ENCODE measurements around the gene RRM2.

The RRM2 gene

DNA sequence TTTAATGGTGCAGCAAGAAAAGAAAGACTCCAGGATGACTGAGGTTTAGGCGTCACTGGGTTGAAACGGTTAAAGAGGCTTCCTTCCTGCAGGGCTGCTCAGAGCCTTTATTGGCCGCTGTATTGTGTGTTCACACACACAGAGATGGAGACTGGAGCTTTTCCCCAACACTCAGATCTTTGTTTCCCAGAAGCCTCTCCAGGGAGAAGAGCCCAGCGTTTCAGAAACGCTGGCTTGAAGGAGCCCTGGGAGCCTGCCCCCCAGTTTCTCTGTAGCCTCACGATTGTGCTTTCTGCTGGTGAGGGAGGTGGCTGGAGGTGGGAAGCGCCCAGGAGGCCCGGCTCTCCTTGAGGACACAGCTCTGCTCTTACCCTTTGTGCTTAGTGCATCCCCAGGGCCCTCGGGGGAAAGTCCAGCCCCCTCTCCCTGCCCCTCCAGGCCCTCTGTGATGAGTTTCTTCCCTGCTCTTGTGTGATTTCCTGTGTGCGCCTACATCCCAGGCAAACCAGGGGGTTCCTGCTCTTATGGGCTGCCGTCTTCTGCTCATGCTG is 37.1 kb downstream of the RRM2 start:
- no peak for DNase-seq

DNA sequence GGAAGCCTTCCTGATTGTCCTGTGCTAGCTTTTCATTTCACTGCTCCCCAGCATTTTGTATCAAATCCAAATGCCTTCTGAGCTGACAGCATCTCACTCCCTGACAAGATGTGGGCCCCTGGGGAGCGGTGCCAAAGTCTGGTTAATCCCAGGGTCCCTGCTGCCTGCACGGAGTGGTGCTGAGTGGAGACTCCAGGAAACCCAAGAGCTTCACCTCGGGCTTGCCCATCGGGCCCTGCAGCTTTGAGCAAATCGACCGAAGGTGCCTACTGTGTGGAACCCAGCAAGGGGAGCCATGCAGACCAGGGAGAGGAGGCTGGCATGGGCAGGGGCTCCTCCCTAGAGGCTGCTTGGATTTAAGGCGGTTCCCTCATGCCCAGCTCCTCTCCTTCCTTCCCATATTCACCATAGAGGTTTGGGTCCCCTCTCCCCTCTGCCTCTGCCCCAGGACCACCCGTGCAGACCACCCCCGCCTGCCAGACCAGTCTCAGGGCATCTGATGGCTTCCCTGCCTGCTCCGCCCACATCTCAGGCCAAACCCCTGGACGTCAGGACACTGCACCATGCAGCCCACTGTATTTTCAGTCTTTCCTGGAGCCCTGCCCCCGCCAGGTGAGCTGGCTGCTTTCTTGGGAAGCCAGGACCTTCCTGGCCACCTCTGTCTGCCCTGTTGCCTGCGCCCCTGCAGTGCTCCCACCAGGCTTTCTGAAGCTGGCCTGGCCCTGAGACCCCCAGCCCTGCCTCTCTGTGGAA is 37.8 kb downstream of the RRM2 start:
- no peak for DNase-seq

DNA sequence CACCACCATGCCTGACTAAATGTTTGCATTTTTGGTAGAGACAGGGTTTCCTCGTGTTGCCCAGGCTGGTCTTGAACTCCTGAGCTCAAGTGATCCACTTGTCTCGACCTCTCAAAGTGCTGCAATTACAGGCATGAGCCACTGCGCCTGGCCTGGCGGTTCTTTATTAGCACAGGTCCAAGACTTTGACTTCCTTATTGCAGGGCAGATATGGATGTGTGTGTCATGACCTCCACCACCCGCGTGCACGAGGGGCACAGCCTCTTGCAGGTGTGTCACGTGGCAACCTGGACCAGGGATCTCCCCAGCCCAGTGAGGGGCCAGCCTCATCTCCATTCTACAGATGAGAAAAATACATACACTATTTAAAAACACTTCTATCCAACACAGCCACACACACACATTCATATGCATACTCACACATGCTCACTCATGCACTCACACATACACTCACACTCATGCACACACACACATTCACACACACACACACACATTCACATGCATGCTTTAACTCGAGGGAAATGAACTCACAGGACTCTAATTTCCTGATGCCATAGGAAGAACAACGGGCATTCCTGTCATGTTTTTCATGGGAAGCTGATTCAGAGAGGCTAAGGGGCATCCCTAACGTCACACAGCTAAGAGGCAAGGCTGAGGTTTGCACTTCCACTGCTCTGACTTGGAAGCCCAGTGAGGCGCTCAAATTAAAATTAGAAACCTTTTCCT is 38.8 kb downstream of the RRM2 start:
- DNase-seq, result no peak

DNA sequence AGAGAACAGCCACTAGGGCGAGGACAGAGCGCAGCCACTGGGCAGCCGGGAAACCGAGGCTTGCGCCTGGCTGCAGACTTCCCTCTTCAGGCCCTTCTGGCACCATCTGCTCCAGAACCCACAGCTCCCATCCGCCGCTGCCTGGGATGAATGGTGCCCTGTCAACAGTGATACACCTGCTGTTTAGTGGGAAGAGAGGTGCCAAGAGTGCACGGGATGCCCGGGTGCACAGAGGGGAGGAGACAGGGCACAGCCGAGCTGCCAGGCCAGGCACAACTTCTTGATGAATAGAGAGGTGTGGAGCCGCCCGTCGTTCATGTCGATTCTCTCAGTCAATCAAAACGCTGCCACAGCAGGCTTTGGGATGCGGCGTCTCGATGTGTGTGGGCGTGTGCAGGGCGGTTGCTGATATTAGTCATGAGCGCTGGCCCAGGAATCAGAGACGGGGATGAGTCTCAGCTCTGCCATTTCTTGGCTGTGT is 39.5 kb downstream of the RRM2 start:
- DNase-seq, result peak; percentile 60

DNA sequence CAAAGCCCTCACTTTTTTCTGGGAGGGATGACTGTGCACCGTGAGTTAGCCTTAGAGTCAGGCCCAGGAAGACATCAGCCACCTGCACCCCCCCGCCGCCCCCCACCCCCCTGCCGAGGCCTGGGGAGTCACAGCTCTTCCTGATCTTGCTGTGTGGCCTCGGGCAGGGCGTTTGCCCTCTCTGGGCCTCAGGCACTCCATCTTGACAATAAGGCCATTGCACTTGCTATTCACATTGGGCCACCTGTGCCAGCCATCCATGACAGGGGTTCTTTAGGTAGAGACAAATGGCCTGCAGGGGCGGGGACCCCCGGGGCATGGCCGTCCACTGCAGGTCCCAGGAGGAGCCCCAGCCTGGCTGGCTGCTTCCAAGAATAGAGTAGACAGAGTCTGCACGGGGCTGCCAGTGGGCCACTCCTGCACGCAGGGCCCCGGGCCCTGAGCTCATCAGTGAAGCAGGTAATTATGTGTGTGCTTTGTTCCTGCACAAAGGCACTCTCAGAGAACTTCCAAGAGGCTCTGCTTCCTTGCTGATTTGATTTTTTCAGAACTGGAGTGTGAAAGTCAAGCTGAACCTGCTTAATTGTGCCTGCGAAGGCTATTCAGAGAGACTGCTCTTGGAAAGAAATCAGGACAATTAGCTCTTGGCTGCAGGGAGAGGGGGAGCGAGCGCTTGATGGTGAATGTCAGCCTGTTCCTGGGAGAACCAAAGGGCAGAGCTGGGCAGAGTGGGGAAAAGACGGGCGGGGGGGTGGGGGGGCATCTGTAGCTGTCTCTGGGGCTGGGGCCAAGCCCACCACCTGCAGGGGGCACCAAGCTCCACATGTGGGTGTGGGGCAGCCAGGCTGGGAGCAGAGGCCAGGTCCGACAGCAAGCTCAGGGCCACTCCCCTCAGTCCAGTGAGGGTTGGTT is 40.3 kb downstream of the RRM2 start:
- DNase-seq, result no peak

DNA sequence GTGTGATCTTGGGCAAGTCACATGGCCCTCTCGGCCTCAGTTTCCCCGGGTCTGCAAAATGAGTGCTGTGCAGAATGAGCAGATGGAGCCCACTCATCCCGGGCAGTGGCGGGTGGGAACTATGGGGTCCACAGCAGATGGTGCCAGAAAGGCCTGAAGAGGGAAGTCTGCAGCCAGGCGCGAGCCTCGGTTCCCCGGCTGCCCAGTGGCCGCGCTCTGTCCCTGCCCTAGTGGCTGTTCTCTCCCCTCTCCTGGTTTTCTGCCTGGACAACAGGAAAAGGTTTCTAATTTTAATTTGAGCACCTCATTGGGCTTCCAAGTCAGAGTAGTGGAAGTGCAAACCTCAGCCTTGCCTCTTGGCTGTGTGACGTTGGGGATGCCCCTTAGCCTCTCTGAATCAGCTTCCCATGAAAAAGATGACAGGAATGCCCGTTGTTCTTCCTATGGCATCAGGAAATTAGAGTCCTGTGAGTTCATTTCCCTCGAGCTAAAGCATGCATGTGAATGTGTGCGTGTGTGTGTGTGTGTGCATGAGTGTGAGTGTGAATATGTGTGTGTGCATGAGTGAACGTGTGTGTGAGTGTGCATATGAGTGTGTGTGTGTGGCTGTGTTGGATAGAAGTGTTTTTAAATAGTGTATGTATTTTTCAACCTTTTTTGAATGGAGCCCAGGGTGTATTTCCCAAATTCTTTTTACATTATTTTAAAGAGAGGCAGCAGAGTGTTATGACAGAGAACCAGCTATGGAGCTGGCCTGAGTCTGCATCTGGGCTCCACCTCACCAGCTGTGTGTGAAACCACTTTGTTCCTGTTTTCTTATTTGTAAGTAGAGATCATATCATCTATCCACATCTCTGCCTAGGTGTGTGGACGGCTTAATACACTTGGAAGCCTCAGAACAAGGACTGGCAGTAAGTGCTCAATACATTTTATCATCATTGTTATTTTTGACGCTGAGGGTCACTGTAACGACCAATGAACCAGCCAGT is 41.3 kb downstream of the RRM2 start:
- no peak for DNase-seq

DNA sequence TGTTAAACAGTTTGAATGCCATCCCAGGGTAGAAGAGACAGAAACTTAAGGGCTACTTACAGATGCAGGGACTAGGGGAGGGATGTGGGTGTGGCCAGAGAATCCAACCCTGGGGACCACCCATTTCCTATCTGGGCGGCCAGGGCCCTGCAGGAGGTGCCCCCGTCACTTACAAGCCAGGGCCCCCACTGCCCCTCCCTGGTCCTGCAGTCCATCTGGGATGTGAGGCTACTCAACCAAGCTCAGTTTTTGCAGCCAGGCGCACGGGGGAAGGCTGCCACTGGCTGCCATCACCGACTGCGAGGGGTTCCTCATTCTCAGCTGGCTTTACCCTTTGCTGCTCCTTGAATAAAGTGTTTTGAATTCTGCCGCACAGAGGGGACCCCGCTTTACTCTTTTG is 42.1 kb downstream of the RRM2 start:
- DNase-seq, result no peak

DNA sequence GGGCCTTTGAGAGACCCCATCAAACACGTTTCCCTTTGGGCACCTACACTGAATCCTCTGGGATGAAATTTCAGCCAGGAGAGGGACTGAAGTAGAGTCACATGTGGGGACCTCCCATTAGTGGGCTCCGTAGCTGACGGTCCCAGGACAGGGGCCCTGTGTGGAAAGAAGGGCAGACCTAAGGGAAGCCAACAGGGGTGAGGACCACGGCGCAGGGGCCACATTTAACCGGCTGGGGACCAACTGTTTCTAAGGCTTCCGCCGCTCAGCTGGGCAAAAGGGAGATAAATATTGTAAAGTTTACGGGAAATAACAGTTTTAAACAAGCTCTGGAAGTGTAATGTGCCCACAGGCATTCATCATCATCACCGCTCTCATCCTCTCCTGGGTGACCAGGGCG is 42.7 kb downstream of the RRM2 start:
- no peak for DNase-seq

DNA sequence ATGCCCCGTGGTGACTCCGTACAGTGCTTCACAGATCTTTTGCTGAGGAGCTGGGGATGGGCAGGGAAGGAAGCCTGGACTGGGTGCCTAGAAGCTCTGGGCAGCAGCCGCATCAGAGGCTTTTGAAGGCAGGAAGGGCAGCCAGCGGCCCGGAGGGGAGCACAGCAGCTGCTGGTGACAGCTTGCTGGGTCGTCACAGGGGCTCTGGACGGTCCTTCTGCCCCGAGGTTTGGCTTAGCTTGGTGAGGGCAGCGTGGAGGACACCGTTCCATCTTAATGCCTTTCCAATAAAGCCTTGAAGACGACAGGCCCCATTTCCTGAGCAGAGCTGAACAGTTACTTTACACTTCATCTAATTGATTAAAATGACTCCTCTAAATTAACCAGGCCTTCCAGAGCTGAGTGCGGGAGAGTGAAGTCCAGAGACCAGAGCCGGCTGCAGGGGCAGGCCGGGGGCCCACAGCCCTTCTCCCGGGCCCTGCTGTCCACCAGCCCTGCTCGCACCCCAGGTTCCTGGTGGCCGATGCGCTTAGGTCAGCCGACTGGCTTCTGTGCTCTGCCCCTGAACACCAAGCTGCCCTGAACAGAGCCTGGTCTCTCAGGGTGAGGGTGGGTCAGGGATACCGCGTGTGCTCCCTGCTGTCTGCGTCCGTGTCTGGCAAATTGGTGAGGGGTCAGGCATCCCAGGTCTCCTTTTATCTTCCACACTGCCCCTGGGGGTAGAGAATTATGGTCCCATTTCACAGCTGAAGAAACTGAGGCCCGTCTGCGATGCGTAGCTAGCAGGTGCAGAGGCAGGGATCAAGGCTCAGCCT is 43.5 kb downstream of the RRM2 start:
- DNase-seq, result no peak

DNA sequence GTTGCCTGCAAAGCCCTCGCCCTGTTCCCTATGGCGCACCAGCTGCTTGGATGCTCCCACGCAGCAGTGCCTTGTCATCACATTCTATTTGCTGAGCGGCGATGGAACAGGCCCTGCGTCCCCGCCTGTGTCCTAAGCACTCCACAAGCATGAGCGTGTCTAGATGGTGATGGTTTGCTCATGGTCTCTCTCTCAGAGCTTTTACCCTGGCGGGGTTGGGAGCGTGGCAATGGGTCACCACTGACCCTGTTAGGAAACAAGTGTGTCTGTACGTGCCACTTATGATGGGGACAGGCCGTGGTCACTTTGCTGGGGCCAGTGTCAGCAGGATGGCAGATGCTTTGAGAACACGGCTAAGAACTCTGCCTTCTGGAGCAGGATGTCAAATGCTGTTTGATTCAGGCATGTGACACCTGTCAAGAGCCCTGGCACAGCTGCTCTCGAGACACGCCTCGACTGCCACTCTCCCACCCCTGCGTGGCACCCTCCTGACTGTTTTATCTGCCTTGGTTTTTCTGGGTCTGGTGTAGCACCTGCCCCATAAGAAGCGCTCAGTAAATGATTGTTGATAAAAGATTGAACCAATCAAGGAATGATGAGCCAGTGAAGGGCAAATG is 44.2 kb downstream of the RRM2 start:
- DNase-seq, result no peak

DNA sequence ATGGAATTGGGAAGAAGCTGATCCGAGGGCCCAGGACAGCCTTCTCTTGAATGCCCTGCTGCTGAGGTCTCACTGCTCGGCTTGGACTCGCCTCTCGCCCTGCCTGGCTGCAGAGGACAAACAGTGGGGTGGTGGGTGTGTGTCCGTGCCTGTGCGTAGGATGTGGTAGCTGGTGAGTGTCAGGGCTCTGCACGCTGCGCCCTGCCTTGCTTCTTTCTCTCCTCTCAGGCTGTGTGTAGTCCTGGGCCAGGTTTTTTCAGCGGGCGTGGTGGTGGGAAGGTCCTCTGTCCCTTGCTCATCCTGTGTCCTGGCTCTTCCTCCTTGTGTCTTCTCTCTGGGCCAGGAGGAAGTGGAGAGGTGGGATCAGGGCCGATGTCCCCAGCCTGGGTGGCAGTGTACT is 44.8 kb downstream of the RRM2 start:
- no peak for DNase-seq

DNA sequence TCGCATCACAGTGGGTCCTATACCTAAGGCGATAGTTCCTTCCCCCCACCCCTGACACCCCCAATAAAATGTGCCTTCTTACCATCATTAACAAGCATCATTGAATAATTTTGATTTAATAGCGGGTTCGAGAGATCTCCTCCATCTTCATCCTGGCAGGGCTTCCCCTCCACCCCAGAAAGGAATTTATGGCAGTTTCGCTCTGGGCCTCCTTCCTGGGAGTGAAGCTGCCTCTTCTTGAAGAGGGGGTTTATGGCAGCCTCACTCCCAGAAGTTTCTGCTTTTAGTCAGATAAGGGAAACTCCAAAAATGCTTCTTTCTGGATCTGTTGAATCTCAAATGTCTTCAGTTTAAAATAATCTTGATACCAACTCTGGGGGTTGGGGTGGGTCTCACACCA is 45.7 kb downstream of the RRM2 start:
- DNase-seq, result no peak

DNA sequence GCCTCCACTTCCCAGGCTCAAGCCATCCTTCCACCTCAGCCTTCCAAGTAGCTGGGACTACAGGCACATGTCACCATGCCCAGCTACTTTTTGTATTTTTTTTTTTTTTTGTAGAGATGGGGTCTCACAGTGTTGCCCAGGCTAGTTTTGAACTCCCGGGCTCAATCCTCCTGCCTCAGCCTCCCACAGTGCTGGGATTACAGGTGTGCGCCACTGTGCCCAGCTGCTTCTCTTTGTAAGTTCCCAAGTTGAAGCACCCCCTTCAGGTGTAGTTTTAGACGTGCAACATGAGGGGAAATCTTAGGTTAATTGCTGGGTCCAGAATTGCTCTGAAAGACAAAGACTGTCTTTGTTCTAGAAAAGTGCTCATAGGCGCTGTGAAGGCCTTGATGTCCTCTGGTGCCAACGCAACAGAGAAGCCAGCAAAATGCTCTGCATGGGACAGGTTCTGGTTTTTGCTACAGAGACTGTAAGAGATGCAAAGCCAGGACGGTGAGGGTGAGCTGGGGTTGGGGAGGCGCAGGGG is 46.6 kb downstream of the RRM2 start:
- DNase-seq, result no peak

DNA sequence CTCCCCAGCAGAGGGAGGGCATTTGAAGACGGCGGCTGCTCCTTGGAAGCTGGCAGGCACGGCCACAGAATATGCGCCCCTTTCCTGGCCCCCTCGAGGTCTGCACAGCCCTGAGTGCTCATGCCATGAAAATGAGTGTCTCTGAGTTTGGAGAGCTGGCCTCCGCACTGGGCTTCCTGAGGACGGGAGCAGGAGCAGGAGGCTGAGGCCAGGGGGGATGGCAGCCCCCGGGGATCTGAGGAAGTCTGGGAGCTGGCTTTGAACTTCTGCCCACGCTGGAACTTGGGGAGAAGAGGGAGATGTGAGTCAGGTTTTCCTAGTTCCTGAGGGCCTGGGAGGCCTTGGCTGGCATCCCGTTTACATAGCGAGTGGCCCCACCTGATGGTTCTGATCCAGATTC is 47.0 kb downstream of the RRM2 start:
- no peak for DNase-seq

DNA sequence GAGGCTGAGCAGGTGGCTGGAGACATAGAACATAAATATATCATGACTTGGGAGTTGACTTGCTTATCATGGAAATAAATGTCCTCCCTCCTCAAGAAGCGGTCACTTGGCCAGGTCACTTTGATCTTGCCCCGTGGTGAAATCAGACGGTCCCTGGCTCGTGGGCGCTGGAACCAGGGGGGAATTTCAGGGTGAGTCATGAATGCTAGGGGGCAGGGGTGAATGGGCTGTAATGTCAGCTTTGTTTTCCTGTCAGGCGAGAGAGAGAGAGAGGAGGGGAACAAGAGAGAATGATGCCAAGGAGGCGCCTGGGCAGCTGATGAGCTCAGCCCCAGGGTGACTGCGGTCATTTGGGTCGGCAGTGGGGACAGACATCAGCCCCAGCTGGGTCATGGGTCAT is 47.7 kb downstream of the RRM2 start:
- peak; percentile 49 for DNase-seq

DNA sequence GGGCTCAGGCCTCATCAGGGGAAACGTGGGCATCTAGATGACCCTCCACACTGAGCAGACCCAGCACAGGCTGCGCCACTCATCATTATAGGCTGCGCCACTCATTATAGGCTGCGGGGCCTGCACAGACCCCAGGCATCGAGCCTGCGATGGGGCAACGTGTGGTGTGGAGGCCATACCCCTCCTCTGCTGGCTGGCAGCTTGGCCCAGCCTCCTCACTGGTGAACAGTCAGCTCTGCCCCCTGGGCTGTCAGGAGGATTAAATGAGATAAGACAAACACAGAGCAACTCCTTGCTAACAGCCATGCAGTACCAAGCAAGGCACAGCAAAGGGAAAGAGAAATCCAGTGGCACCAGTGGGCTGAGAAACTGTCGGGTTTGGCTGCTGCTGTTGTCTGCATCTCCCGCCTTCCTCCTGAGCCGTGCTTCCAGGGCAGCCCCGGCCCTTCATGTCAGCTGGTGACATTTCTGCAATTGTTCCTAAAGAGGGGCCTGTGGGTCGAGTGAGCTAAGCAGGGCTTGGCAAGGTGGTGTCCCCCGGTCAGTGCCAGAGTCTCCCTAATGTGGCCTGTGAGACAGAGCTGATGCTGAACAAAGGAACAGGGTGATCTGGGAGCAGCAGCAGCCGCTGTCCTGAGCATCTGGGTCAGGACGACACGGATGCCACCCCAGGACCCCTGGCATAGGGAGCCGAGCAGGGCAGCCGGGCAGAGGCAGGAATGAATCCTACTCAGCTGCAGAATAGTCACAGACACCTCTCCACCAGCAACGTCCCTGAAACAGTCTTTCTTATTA is 48.7 kb downstream of the RRM2 start:
- DNase-seq, result no peak

DNA sequence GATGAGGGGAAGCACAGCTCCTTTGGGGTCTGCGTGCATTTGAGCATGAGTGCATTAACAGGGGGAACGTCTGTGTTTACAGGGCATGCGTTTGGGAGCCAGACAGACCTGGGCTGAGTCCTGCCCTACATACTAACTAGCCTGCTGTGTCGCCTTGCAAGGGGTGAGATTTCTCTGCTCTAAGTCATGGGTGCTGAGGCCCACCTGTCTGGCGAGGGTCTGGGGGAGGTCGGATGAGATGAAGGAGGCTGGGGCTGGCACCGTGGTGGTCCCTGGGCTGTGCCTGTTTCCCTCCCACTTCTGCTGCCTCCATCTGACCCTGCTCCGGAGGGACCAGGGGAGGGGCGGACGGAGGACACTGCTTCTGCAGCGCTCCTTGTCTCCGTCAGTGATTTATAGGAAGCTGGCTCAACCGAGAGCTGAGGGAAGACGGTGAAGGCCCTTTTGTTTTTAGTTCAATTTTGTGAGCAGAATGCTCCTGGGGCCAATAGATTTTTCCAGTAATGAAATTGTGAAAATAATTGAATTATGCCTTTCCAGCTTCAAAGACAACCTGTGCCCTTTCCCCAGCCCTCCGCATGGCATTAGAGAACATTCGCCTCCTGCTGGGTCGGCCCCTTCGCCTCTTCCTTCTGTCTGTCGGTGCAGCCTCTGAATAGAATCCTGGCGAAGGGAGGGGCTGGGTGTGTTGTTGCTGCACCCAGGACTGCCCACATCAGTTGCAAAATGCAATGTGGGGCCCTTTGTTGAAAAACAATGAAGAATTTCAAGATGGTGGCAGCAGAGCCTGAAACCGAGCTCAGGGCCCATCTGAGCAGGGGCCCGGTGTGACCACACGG is 49.7 kb downstream of the RRM2 start:
- no peak for DNase-seq

DNA sequence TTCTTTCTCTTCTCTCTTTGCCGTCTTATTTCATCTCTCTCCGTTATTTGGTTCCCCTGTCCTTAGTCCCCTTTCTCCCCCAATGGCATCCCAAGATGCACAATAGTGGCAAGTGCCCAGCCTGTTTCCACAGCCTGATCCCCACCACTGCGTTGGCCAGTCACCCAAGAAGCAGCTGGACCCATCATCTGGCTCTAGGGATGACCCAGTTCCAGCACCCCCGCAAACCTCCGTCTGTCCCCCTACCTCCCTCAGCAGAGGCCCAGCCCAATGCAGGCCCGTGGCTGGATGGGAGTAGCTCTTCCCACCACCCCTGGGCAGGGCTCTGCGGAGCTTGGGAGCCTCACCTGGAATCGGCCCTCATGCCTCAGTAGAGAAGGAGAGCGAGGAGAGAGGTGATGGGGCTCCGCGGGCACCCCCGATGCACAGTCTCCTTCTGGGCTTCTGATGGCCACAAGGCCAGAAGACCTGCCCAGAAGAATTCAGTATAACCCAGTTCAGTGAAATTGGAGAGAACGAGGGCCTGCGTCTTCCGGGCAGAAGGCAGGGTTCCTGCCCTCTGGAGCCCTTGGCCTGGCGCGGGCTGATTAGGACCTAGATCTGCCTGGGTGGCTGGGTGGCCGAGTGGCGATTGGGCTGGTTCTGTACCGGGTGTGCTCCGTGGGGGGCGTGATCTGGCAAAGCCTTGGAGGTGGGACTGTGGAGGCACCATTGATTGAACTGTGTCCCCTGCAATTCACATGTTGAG is 50.9 kb downstream of the RRM2 start:
- no peak for DNase-seq

Measured in kidney glomerular epithelial cell (primary cell).